ENCODE measurements around the gene BFSP1.

Gene BFSP1

GRCh38 chr20:17558154-17558940 lies 27.2 kb upstream of the BFSP1 start:
- in situ Hi-C loops (cut with HindIII; ENCODE audit: low sequenced_read_pairs): no loop called here

- in situ Hi-C loops (cut with HindIII; ENCODE audit: low sequenced_read_pairs): no loop called here
Measured at GRCh38 chr20:17557675-17558006, 26.5 kb upstream of the BFSP1 start.

GRCh38 chr20:17556837-17557674 lies 25.9 kb upstream of the BFSP1 start:
- in situ Hi-C loops (cut with HindIII; ENCODE audit: low sequenced_read_pairs): no loop called here

- in situ Hi-C loops (cut with HindIII; ENCODE audit: low sequenced_read_pairs): no loop called here
Measured at GRCh38 chr20:17555106-17555505, 23.9 kb upstream of the BFSP1 start.

- in situ Hi-C loops (cut with HindIII; ENCODE audit: low sequenced_read_pairs): no loop called here
Measured at GRCh38 chr20:17549131-17549530, 18.0 kb upstream of the BFSP1 start.

GRCh38 chr20:17545127-17545526 lies 13.9 kb upstream of the BFSP1 start:
- in situ Hi-C loops (cut with HindIII; ENCODE audit: low sequenced_read_pairs): no loop called here

- in situ Hi-C loops (cut with HindIII; ENCODE audit: low sequenced_read_pairs): no loop called here
Measured at GRCh38 chr20:17543531-17544131, 12.5 kb upstream of the BFSP1 start.

- in situ Hi-C loops (cut with HindIII; ENCODE audit: low sequenced_read_pairs): no loop called here
Measured at GRCh38 chr20:17542993-17543412, 11.8 kb upstream of the BFSP1 start.

GRCh38 chr20:17542481-17542880 lies 11.3 kb upstream of the BFSP1 start:
- in situ Hi-C loops (cut with HindIII; ENCODE audit: low sequenced_read_pairs): no loop called here

- in situ Hi-C loops (cut with HindIII; ENCODE audit: low sequenced_read_pairs): no loop called here
Measured at GRCh38 chr20:17541996-17542395, 10.8 kb upstream of the BFSP1 start.

- in situ Hi-C loops (cut with HindIII; ENCODE audit: low sequenced_read_pairs): no loop called here
Measured at GRCh38 chr20:17541596-17541995, 10.4 kb upstream of the BFSP1 start.

- in situ Hi-C loops (cut with HindIII; ENCODE audit: low sequenced_read_pairs): no loop called here
Measured at GRCh38 chr20:17538517-17539170, 7.5 kb upstream of the BFSP1 start.

- in situ Hi-C loops (cut with HindIII; ENCODE audit: low sequenced_read_pairs): no loop called here
Measured at GRCh38 chr20:17537959-17538358, 6.8 kb upstream of the BFSP1 start.

- in situ Hi-C loops (cut with HindIII; ENCODE audit: low sequenced_read_pairs): no loop called here
Measured at GRCh38 chr20:17536944-17537444, 5.8 kb upstream of the BFSP1 start.

- in situ Hi-C loops (cut with HindIII; ENCODE audit: low sequenced_read_pairs): loop anchor here (5.0 kb wide), 1 partner anchor 38 kb away; the partner anchor contains the start of gene DSTN
Measured at GRCh38 chr20:17534077-17534476, 2.9 kb upstream of the BFSP1 start.

GRCh38 chr20:17533396-17533795 lies 2.2 kb upstream of the BFSP1 start:
- in situ Hi-C loops (cut with HindIII; ENCODE audit: low sequenced_read_pairs): loop anchor here (5.0 kb wide), 1 partner anchor 39 kb away; the partner anchor contains the start of gene DSTN

GRCh38 chr20:17531665-17532025 lies 466 bp upstream of the BFSP1 start:
- in situ Hi-C loops (cut with HindIII; ENCODE audit: low sequenced_read_pairs): loop anchor here (5.0 kb wide), 1 partner anchor 41 kb away; the partner anchor contains the start of gene DSTN

- in situ Hi-C loops (cut with HindIII; ENCODE audit: low sequenced_read_pairs): loop anchor here (5.0 kb wide), 1 partner anchor 42 kb away; the partner anchor contains the start of gene DSTN
Measured at GRCh38 chr20:17530153-17530552, 1.0 kb downstream of the BFSP1 start.

- in situ Hi-C loops (cut with HindIII; ENCODE audit: low sequenced_read_pairs): no loop called here
Measured at GRCh38 chr20:17529586-17529985, 1.6 kb downstream of the BFSP1 start.

GRCh38 chr20:17525650-17526049 lies 5.5 kb downstream of the BFSP1 start:
- in situ Hi-C loops (cut with HindIII; ENCODE audit: low sequenced_read_pairs): no loop called here

- in situ Hi-C loops (cut with HindIII; ENCODE audit: low sequenced_read_pairs): no loop called here
Measured at GRCh38 chr20:17525132-17525531, 6.0 kb downstream of the BFSP1 start.

All from endothelial cell of hepatic sinusoid (primary cell).